ENCODE measurements around the gene ACTL9.
"Not testable (repeated sequence)": the region's sequence is repeated elsewhere in the genome, so short reads cannot be mapped to it uniquely, and the experiment has no call there.

ACTL9 gene

DNA sequence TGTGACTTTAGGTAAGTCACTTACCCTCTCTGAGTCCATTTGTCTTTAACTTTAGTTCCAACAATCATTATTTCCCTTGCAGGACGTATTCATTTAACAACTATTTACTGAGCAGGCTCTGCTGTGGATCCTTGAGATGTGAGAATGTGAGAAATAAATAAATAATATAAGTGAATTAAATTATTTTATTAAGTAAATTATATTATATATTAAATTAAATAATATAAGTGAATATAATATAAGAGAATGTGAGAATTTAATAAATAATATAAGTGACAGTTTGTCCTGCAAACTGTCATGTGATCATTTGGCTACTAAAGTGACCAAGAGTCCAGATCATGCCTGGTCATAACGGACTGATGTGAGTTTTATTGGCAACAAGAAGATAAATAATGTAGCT, 23.4 kb upstream of the ACTL9 start:
- Histone ChIP-seq H3K4me3 (ENCODE audit: low read depth, low read length) (no peak overlapping the region), H3K27me3 (replicated peaks) (no peaks in the 10 kb centered on the region), H3K27ac (no peak overlapping the region), H3K36me3 (replicated peaks) (no peaks in the 10 kb centered on the region)
- in situ Hi-C loops (cut with HindIII; ENCODE audit: low pct_ligation_motif_present, low sequenced_read_pairs), result no loop called here
- TF ChIP-seq, protein P1, sequence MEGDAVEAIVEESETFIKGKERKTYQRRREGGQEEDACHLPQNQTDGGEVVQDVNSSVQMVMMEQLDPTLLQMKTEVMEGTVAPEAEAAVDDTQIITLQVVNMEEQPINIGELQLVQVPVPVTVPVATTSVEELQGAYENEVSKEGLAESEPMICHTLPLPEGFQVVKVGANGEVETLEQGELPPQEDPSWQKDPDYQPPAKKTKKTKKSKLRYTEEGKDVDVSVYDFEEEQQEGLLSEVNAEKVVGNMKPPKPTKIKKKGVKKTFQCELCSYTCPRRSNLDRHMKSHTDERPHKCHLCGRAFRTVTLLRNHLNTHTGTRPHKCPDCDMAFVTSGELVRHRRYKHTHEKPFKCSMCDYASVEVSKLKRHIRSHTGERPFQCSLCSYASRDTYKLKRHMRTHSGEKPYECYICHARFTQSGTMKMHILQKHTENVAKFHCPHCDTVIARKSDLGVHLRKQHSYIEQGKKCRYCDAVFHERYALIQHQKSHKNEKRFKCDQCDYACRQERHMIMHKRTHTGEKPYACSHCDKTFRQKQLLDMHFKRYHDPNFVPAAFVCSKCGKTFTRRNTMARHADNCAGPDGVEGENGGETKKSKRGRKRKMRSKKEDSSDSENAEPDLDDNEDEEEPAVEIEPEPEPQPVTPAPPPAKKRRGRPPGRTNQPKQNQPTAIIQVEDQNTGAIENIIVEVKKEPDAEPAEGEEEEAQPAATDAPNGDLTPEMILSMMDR (IDR thresholded peaks at IDR 0.05; ENCODE audit: low read depth, low read length, missing control alignments), result no peak
- no peak for DNase-seq

GRCh38 chr19:8721334-8721733, 22.7 kb upstream of the ACTL9 start, which contains the start of gene OR2Z1:
Gene OR2Z1 (plus strand): TSS chr19:8721634. CDS start chr19:8731029, 9,395 bp downstream.
- TF ChIP-seq, protein P1 (IDR thresholded peaks at IDR 0.05; ENCODE audit: low read depth, low read length, missing control alignments), result no peak
- Histone ChIP-seq H3K4me3 (ENCODE audit: low read depth, low read length) (no peak within 1 kb of the TSS), H3K27me3 (replicated peaks) (no peaks in the 10 kb centered on the region), H3K27ac (no peak within 1 kb of the TSS), H3K36me3 (replicated peaks) (no peaks in the 10 kb centered on the region)
- in situ Hi-C loops (cut with HindIII; ENCODE audit: low pct_ligation_motif_present, low sequenced_read_pairs), result no loop called here
- DNase-seq, result no peak

GRCh38 chr19:8710337-8710736, 11.7 kb upstream of the ACTL9 start:
- DNase-seq; H3K4me3 ChIP-seq (ENCODE audit: low read depth, low read length); in situ Hi-C loops (cut with HindIII; ENCODE audit: low pct_ligation_motif_present, low sequenced_read_pairs); H3K27me3 ChIP-seq (replicated peaks); H3K36me3 ChIP-seq (replicated peaks); H3K27ac ChIP-seq: not testable (repeated sequence)

- TF ChIP-seq, protein P1 (IDR thresholded peaks at IDR 0.05; ENCODE audit: low read depth, low read length, missing control alignments), result no peak
- Histone ChIP-seq H3K4me3 (ENCODE audit: low read depth, low read length) (no peak overlapping the region), H3K36me3 (replicated peaks) (no peaks in the 10 kb centered on the region), H3K27me3 (replicated peaks) (no peaks in the 10 kb centered on the region), H3K27ac (no peak overlapping the region)
- DNase-seq, result no peak
- in situ Hi-C loops (cut with HindIII; ENCODE audit: low pct_ligation_motif_present, low sequenced_read_pairs), result no loop called here
Observed at GRCh38 chr19:8705742-8706141, 7.1 kb upstream of the ACTL9 start.

GRCh38 chr19:8705304-8705703, 6.7 kb upstream of the ACTL9 start:
- H3K27me3 ChIP-seq (replicated peaks); in situ Hi-C loops (cut with HindIII; ENCODE audit: low pct_ligation_motif_present, low sequenced_read_pairs); H3K4me3 ChIP-seq (ENCODE audit: low read depth, low read length); DNase-seq; H3K36me3 ChIP-seq (replicated peaks); H3K27ac ChIP-seq: not testable (repeated sequence)

GRCh38 chr19:8703223-8703622, 4.6 kb upstream of the ACTL9 start:
- TF ChIP-seq, protein P1 (IDR thresholded peaks at IDR 0.05; ENCODE audit: low read depth, low read length, missing control alignments), result no peak
- H3K4me3 ChIP-seq (ENCODE audit: low read depth, low read length), result no peak overlapping the region
- in situ Hi-C loops (cut with HindIII; ENCODE audit: low pct_ligation_motif_present, low sequenced_read_pairs), result no loop called here
- no peak for DNase-seq
- no peak overlapping the region for H3K27ac ChIP-seq
- no peaks in the 10 kb centered on the region for H3K27me3 ChIP-seq (replicated peaks)
- H3K36me3 ChIP-seq (replicated peaks), result no peaks in the 10 kb centered on the region

DNA sequence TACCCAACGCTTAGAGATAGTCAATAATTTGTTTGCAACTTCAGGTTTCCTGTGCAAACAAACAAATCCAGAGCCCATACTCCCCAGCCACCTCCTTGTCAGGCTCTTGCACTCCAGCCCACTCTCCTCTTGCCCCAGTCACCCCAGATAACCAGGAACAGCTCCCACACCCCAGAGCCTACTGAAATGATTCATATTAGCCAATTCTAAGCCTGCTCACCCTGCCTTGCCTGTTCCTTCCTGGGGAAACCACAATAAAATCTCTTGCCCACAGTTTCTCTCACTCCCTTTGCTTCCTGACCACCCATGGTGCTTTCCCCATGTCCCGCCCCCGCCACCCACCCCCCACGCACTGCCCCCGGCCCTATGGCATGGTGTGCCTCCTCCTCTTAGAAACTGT, 3.8 kb upstream of the ACTL9 start:
- TF ChIP-seq, protein P1 (IDR thresholded peaks at IDR 0.05; ENCODE audit: low read depth, low read length, missing control alignments), result no peak
- no peak for DNase-seq
- in situ Hi-C loops (cut with HindIII; ENCODE audit: low pct_ligation_motif_present, low sequenced_read_pairs), result no loop called here
- no peaks in the 10 kb centered on the region for H3K36me3 ChIP-seq (replicated peaks)
- H3K4me3 ChIP-seq (ENCODE audit: low read depth, low read length), result no peak overlapping the region
- no peaks in the 10 kb centered on the region for H3K27me3 ChIP-seq (replicated peaks)
- H3K27ac ChIP-seq, result no peak overlapping the region
